Mesenchymal stem cell (in vitro differentiated cells and primary cell): Measurements from ENCODE around the gene TIMM29.

Experiments used
- DNase-seq: peaks from one replicate; pipeline ENCODE4 v3.0.0-alpha.2; 2013
- H2AFZ ChIP-seq: one replicate; pipeline ENCODE4 v1.6.1; 2013; ENCODE audit warnings: low read depth, mild to moderate bottlenecking, control low read depth, inconsistent platforms, low read length, moderate library complexity
- H2AK5ac ChIP-seq: 2 replicates; pipeline ENCODE4 v1.6.1; 2013; ENCODE audit warnings: low read length, moderate library complexity, mild to moderate bottlenecking, inconsistent platforms; ENCODE audit not compliant: severe bottlenecking
- H2BK120ac ChIP-seq: one replicate; pipeline ENCODE4 v1.6.1; 2013; ENCODE audit warnings: low read depth, mild to moderate bottlenecking, inconsistent platforms, low read length, moderate library complexity
- H2BK12ac ChIP-seq, 2 experiments: one replicate each; pipeline ENCODE4 v1.6.1; 2013; ENCODE audit warnings: inconsistent platforms in 2 of 2, low read length in 2 of 2, mild to moderate bottlenecking in 2 of 2, moderate library complexity in 2 of 2, control low read depth in 1 of 2
- H2BK15ac ChIP-seq: one replicate; pipeline ENCODE4 v1.6.1; 2013; ENCODE audit warnings: mild to moderate bottlenecking, low read depth, inconsistent platforms; ENCODE audit not compliant: poor library complexity, severe bottlenecking
- H2BK5ac ChIP-seq: 2 replicates; pipeline ENCODE4 v1.6.1; 2013; ENCODE audit warnings: low read depth, mild to moderate bottlenecking, low read length, control low read depth, inconsistent platforms; ENCODE audit not compliant: poor library complexity, severe bottlenecking
- H3K14ac ChIP-seq, 2 experiments: one replicate each; pipeline ENCODE4 v1.6.1; 2013; ENCODE audit warnings: inconsistent platforms in 2 of 2, low read length in 2 of 2, control low read depth in 1 of 2, mild to moderate bottlenecking in 1 of 2, moderate library complexity in 1 of 2
- H3K18ac ChIP-seq, 2 experiments: one replicate each; pipeline ENCODE4 v1.6.1; 2013; ENCODE audit warnings: inconsistent platforms in 2 of 2, low read length in 2 of 2, control low read depth in 1 of 2, low read depth in 1 of 2, mild to moderate bottlenecking in 1 of 2
- H3K23ac ChIP-seq, 2 experiments: one replicate each; pipeline ENCODE4 v1.6.1; 2013; ENCODE audit warnings: inconsistent platforms in 2 of 2, low read length in 2 of 2, mild to moderate bottlenecking in 2 of 2, moderate library complexity in 2 of 2, control low read depth in 1 of 2
- H3K27ac ChIP-seq: 2 replicates; pipeline ENCODE4 v1.5.1; 2013; ENCODE audit warnings: mild to moderate bottlenecking, moderate library complexity, low read length, control low read depth, inconsistent platforms; ENCODE audit not compliant: poor library complexity, severe bottlenecking
- H3K27me3 ChIP-seq, 2 experiments: 2 replicates each; pipeline versions ENCODE4 v1.6.1 to v1.7.0; 2013; ENCODE audit warnings: low read length in 2 of 2, mild to moderate bottlenecking in 2 of 2, moderate library complexity in 2 of 2, control low read depth in 1 of 2, inconsistent platforms in 1 of 2; ENCODE audit not compliant: control insufficient read depth in 1 of 2, insufficient read depth in 1 of 2
- H3K36me3 ChIP-seq, 2 experiments: 2 replicates each; pipeline versions ENCODE4 v1.6.1 to v1.7.0; 2013; ENCODE audit warnings: low read length in 2 of 2, control low read depth in 1 of 2, inconsistent platforms in 1 of 2, low read depth in 1 of 2, mild to moderate bottlenecking in 1 of 2; ENCODE audit not compliant: insufficient read depth in 2 of 2, control insufficient read depth in 1 of 2
- H3K4ac ChIP-seq, 2 experiments: one replicate each; pipeline ENCODE4 v1.6.1; 2013; ENCODE audit warnings: inconsistent platforms in 2 of 2, low read length in 2 of 2, mild to moderate bottlenecking in 2 of 2, moderate library complexity in 2 of 2, control low read depth in 1 of 2, low read depth in 1 of 2
- H3K4me1 ChIP-seq: 2 replicates; pipeline ENCODE4 v1.6.1; 2013; ENCODE audit warnings: low read depth, low read length, control low read depth; ENCODE audit not compliant: control insufficient read depth, insufficient read depth
- H3K4me2 ChIP-seq: 2 replicates; pipeline ENCODE4 v1.6.1; 2013; ENCODE audit warnings: low read length, mild to moderate bottlenecking, inconsistent platforms; ENCODE audit not compliant: poor library complexity, severe bottlenecking
- H3K4me3 ChIP-seq, 2 experiments: 2 replicates each; pipeline versions ENCODE4 v1.5.1 to v1.7.0; 2013; ENCODE audit warnings: low read length in 2 of 2, mild to moderate bottlenecking in 2 of 2, control low read depth in 1 of 2, low read depth in 1 of 2; ENCODE audit not compliant: insufficient read depth in 1 of 2
- H3K79me1 ChIP-seq: replicated peaks from 2 replicates; pipeline ENCODE4 v1.6.1; 2013; ENCODE audit warnings: mild to moderate bottlenecking, control low read depth, low read length, inconsistent platforms; ENCODE audit not compliant: poor library complexity, severe bottlenecking
- H3K9ac ChIP-seq: 2 replicates; pipeline ENCODE4 v1.7.0; 2013; ENCODE audit warnings: mild to moderate bottlenecking, low read length, moderate library complexity
- H3K9me3 ChIP-seq: 2 replicates; pipeline ENCODE4 v1.7.0; 2013; ENCODE audit warnings: mild to moderate bottlenecking, low read length; ENCODE audit not compliant: control insufficient read depth
- H4K8ac ChIP-seq: one replicate; pipeline ENCODE4 v1.6.1; 2013; ENCODE audit warnings: inconsistent platforms, mild to moderate bottlenecking, low read length, moderate library complexity
- H4K91ac ChIP-seq: one replicate; pipeline ENCODE4 v1.6.1; 2013; ENCODE audit warnings: mild to moderate bottlenecking, low read length, inconsistent platforms
- WGBS: methylation state at CpG from one replicate; pipeline ENCODE4 v1.1.7; 2013; ENCODE audit warnings: mixed read lengths; 5-methylcytosine and 5-hydroxymethylcytosine counted together

TIMM29 gene

DNA sequence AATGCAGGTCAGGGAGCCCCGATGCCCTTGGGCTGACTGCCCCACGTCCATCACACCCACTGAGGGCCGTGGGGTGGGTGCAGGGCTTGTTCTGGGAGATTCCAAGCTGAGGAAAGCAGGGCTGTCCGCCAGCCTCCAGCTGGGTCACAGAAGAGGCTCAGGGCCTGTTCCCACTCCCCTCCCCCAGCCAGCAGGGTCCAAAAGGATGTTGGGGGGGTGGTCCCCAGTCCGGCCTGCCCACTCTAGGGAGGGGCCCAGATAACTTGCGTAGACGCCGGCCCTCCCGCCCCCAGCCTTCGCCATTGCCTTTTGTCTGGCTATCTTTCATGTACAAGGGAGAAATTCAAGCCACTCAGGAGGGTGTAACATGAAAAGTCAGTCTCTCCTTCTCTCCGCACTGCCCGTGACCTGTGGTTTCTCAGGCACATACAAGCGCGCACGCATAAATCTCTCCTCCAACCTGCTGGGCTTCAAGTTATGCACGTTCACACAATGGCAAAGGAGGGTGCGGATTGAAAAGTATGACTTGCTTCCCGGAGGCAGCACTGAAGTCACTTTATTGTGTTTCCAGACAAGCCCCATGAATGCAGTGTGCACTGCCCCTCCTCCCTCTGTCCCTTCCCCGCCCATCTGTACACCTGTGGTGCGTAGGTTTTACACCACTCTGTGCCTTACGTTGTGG is 37.1 kb upstream of the TIMM29 start:
- Histone ChIP-seq H2BK12ac (no peak overlapping the region), H3K4me3 (no peak overlapping the region), H3K9me3 (no peaks in the 10 kb centered on the region), H3K79me1 (peaks cover 50% of the 10 kb centered on the region), H3K4me2 (no peak overlapping the region), H3K27ac (no peak overlapping the region), H3K4ac (no peak overlapping the region), H2AK5ac (no peak overlapping the region), H4K91ac (no peak overlapping the region), H2BK15ac (no peak overlapping the region), H2BK5ac (no peak overlapping the region), H3K14ac (no peak overlapping the region), H3K27me3 (no peaks in the 10 kb centered on the region), H2BK120ac (peak overlapping the region; percentile 9), H3K18ac (no peak overlapping the region), H2AFZ (no peak overlapping the region), H3K23ac (no peak overlapping the region), H3K4me1 (peaks cover 38% of the 10 kb centered on the region), H3K9ac (no peak overlapping the region), H3K36me3 (peaks cover 0 to 18% of the 10 kb centered on the region in 2 experiments), H4K8ac (no peak overlapping the region)
- no peak for DNase-seq
- WGBS, result 92% methylated on average over 21 of the region's 21 CpGs

DNA sequence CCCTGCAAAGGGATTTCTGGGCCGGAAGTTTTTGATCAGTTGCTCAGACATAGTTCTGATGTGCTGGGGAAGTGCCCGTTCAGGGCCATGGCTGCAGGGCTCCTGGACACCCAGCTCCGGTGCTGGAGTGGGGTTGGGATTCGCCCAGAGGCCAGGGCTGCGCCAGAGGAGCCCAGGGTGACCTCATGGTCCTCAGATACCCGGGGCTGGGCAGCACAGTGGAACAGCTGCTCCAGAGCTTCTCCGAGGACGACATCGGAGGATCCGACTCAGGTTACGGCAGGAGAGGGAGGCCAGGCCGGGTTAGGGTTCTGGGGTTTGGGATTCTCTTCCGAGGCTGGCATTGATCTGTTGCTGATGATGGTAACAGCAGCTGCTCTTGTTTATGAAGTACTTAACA is 36.4 kb upstream of the TIMM29 start:
- H2BK5ac ChIP-seq, result no peak overlapping the region
- no peak overlapping the region for H3K18ac ChIP-seq
- H4K91ac ChIP-seq, result no peak overlapping the region
- H3K4me2 ChIP-seq, result no peak overlapping the region
- no peak overlapping the region for H3K14ac ChIP-seq
- no peak overlapping the region for H3K27ac ChIP-seq
- H3K9ac ChIP-seq, result no peak overlapping the region
- no peak overlapping the region for H2AFZ ChIP-seq
- H3K36me3 ChIP-seq, result peaks cover 0 to 15% of the 10 kb centered on the region in 2 experiments
- DNase-seq, result no peak
- H3K23ac ChIP-seq, result peak overlapping the region in 1 of 2 experiments; percentile 15
- H3K4me3 ChIP-seq, result no peak overlapping the region
- no peak overlapping the region for H2BK120ac ChIP-seq
- 91% methylated on average over 7 of the region's 13 CpGs for WGBS
- no peak overlapping the region for H2AK5ac ChIP-seq
- no peak overlapping the region for H2BK15ac ChIP-seq
- no peak overlapping the region for H4K8ac ChIP-seq
- no peaks in the 10 kb centered on the region for H3K27me3 ChIP-seq
- peaks cover 50% of the 10 kb centered on the region for H3K79me1 ChIP-seq
- H3K9me3 ChIP-seq, result no peaks in the 10 kb centered on the region
- peaks cover 41% of the 10 kb centered on the region for H3K4me1 ChIP-seq
- no peak overlapping the region for H3K4ac ChIP-seq
- H2BK12ac ChIP-seq, result no peak overlapping the region

DNA sequence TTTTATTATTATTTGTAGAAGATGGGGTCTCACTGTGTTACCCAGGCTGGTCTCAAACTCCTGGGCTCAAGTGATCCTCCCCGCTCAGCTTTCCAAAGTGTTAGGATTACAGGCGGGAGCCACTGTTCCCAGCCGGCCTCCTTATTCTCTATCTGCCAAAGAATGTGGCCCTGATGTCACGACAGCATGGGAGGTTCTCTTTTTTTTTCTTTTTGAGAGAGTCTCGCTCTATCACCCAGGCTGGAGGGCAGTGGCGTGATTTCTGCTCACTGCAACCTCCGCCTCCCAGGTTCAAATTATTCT is 33.7 kb upstream of the TIMM29 start:
- 91% methylated on average over 7 of the region's 7 CpGs for WGBS
- H3K4me2 ChIP-seq, result no peak overlapping the region
- H2AFZ ChIP-seq, result no peak overlapping the region

DNA sequence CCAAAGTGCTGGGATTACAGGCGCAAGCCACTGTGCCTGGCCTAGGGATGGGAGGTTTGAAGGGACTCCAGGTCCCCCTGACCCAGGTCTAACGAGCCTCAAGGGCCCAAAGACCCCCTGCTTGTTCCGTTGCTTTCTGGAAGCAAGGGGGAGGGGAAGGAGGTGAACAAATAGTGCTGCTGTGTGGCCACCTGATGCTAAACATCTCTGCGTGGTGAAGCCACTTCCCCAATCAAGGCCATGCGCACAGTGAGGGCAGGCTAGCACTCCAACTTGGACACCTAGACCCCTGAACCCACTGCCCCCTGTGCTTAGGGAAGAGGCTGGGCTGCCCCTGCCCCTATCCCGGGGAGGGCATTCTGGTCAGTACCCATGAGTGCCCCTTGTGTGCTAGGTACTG is 33.2 kb upstream of the TIMM29 start:
- DNase-seq, result no peak
- Histone ChIP-seq H2BK15ac (no peak overlapping the region), H3K9ac (no peak overlapping the region), H3K4me1 (peaks cover 40% of the 10 kb centered on the region), H2BK120ac (no peak overlapping the region), H2AK5ac (no peak overlapping the region), H3K4ac (no peak overlapping the region), H2BK5ac (no peak overlapping the region), H2BK12ac (no peak overlapping the region), H3K27me3 (no peaks in the 10 kb centered on the region), H3K23ac (no peak overlapping the region), H2AFZ (no peak overlapping the region), H3K18ac (no peak overlapping the region), H3K36me3 (peaks cover 0 to 9% of the 10 kb centered on the region in 2 experiments), H3K14ac (no peak overlapping the region), H3K79me1 (peaks cover 49% of the 10 kb centered on the region), H3K9me3 (no peaks in the 10 kb centered on the region), H3K4me3 (no peak overlapping the region), H4K91ac (no peak overlapping the region), H3K4me2 (no peak overlapping the region), H3K27ac (no peak overlapping the region), H4K8ac (no peak overlapping the region)
- WGBS, result 90% methylated on average over 6 of the region's 6 CpGs

More for the DNA sequence above, 33.7 kb upstream of the TIMM29 start:
- no peak overlapping the region for H4K8ac ChIP-seq
- H2BK12ac ChIP-seq, result no peak overlapping the region
- H3K4me3 ChIP-seq, result no peak overlapping the region
- peaks cover 40% of the 10 kb centered on the region for H3K4me1 ChIP-seq
- H2BK120ac ChIP-seq, result no peak overlapping the region
- peaks cover 50% of the 10 kb centered on the region for H3K79me1 ChIP-seq
- no peak overlapping the region for H3K9ac ChIP-seq
- no peak overlapping the region for H2AK5ac ChIP-seq
- no peak overlapping the region for H2BK5ac ChIP-seq
- no peaks in the 10 kb centered on the region for H3K27me3 ChIP-seq
- H3K27ac ChIP-seq, result no peak overlapping the region
- DNase-seq, result no peak
- no peaks in the 10 kb centered on the region for H3K9me3 ChIP-seq
- H3K36me3 ChIP-seq, result peaks cover 0 to 9% of the 10 kb centered on the region in 2 experiments
- H3K4ac ChIP-seq, result no peak overlapping the region
- H3K14ac ChIP-seq, result no peak overlapping the region
- H3K23ac ChIP-seq, result no peak overlapping the region
- no peak overlapping the region for H4K91ac ChIP-seq
- no peak overlapping the region for H3K18ac ChIP-seq
- H2BK15ac ChIP-seq, result no peak overlapping the region
